Neutrophil (primary cell): ENCODE data around the gene TNNI3K.

Experiments
- H3K27ac ChIP-seq: fragments of 200-600 bp; sonication (generic); 2 replicates; pipeline ENCODE4 v1.5.1; 2016; ENCODE audit warnings: mild to moderate bottlenecking, moderate library complexity
- H3K27me3 ChIP-seq: fragments of 200-600 bp; sonication (generic); 2 replicates; pipeline ENCODE4 v1.6.0; 2016; ENCODE audit warnings: mild to moderate bottlenecking
- H3K36me3 ChIP-seq: fragments of 200-600 bp; sonication (generic); 2 replicates; pipeline ENCODE4 v1.5.1; 2017
- H3K4me1 ChIP-seq, 2 experiments: fragments of 200-600 bp in 1 of 2; sonication (generic) in 1 of 2; 1 replicate in 1 of 2; 2 replicates in 1 of 2; pipeline versions ENCODE4 v1.5.1 to v1.6.1; 2013 to 2016; ENCODE audit warnings: low read depth in 1 of 2, low read length in 1 of 2, mild to moderate bottlenecking in 1 of 2, moderate library complexity in 1 of 2; ENCODE audit not compliant: control insufficient read depth in 1 of 2, insufficient read depth in 1 of 2
- H3K4me3 ChIP-seq, 2 experiments: fragments of 200-600 bp in 1 of 2; sonication (generic) in 1 of 2; 1 replicate in 1 of 2; 2 replicates in 1 of 2; pipeline ENCODE4 v1.5.1; 2013 to 2016; ENCODE audit warnings: low read depth in 1 of 2, low read length in 1 of 2, mild to moderate bottlenecking in 1 of 2, moderate library complexity in 1 of 2
- H3K9me3 ChIP-seq: fragments of 200-600 bp; sonication (generic); 2 replicates; pipeline ENCODE4 v1.5.1; 2016
- TF ChIP-seq, protein P1 (sequence below): fragments of 200-600 bp; sonication (generic); IDR thresholded peaks from 2 replicates; pipeline ENCODE4 v1.5.1; 2016; ENCODE audit warnings: antibody characterized with exemption

TNNI3K gene

DNA sequence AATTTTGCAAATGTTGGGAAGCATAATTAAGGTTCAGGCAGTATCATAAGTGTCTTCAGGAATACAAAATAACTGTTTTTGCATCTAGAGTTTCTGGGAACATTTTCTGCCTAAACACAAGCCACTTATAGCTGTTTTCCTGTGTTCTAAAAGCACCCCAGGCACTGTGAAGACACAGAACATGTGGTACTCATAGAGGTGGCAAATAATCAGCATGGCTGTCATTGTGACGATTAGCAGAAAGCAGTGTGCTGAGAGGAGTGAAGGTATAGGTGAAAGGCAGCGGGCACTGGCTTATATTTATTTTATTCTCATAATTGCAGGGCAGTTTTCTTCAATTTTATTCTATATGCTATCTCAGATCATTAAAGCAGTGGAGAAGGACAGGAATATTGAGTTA is 157.7 kb downstream of the TNNI3K start:
- no peaks in the 10 kb centered on the region for H3K27me3 ChIP-seq
- no peaks in the 10 kb centered on the region for H3K36me3 ChIP-seq
- no peaks in the 10 kb centered on the region for H3K9me3 ChIP-seq
- no peaks in the 10 kb centered on the region for H3K4me1 ChIP-seq
- H3K27ac ChIP-seq, result no peak overlapping the region
- TF ChIP-seq, protein P1, sequence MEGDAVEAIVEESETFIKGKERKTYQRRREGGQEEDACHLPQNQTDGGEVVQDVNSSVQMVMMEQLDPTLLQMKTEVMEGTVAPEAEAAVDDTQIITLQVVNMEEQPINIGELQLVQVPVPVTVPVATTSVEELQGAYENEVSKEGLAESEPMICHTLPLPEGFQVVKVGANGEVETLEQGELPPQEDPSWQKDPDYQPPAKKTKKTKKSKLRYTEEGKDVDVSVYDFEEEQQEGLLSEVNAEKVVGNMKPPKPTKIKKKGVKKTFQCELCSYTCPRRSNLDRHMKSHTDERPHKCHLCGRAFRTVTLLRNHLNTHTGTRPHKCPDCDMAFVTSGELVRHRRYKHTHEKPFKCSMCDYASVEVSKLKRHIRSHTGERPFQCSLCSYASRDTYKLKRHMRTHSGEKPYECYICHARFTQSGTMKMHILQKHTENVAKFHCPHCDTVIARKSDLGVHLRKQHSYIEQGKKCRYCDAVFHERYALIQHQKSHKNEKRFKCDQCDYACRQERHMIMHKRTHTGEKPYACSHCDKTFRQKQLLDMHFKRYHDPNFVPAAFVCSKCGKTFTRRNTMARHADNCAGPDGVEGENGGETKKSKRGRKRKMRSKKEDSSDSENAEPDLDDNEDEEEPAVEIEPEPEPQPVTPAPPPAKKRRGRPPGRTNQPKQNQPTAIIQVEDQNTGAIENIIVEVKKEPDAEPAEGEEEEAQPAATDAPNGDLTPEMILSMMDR, result no peak
- no peak overlapping the region for H3K4me3 ChIP-seq

DNA sequence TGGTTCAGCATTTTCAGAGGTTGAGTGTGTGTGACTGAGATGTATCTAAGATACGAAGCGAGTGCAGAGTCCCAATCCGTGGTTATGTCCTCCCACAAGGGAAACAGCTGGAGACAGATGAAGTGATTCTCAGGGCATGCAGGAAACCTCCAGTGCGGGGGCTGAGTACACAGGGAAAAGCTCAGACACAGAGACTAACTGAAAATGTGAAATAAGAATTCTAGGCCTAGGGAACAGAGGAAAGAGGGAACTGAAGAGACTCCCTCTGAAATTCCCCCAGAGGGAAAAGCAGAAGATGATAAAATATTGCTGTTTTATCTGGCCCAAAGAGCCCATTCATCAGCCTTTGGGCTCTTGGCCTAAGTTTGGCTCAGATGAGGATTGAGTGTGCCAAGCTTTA is 160.4 kb downstream of the TNNI3K start:
- Histone ChIP-seq H3K36me3 (no peaks in the 10 kb centered on the region), H3K9me3 (no peaks in the 10 kb centered on the region), H3K27ac (no peak overlapping the region), H3K4me3 (no peak overlapping the region), H3K27me3 (no peaks in the 10 kb centered on the region), H3K4me1 (no peaks in the 10 kb centered on the region)
- TF ChIP-seq, protein P1, result no peak

DNA sequence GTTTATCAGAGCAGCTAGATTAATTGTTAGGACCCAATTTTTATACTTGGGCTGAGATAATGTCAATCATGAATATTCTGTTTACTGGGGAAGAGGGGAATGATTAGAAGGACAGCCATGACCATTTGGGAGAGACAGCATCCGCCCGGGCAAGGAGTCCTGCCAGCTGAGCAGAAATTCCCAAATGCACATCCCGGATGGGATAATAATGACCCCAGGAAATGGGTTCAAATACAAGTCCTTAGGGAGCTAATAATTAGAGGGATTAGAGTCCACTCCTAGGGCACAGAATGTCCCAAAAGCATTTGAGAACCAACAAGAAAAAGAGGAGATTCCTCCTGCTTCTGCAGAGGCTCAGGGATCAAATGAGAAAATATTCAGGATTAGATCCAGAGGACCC is 161.3 kb downstream of the TNNI3K start:
- Histone ChIP-seq H3K27ac (no peak overlapping the region), H3K9me3 (no peaks in the 10 kb centered on the region), H3K36me3 (no peaks in the 10 kb centered on the region), H3K27me3 (no peaks in the 10 kb centered on the region), H3K4me3 (no peak overlapping the region), H3K4me1 (no peaks in the 10 kb centered on the region)
- TF ChIP-seq, protein P1, result no peak

DNA sequence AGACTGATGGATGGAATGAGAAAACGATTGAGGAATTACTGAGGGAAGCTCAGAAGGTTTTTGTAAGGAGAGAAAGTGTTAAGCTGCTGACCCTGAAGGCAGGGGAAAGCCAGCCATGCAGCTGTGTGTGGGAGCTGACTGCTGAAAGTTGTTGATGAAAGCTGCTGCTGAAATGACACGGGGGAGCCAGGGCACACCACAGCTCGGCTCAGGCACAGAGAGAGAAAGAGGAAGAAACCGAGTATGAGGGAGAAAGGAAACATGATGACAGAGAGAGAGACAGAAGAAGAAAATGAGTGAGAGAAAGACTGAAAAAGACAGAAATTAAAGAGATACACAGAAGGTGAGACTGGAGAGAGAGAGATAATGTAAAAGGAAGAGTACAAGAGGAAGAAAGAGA is 161.7 kb downstream of the TNNI3K start:
- Histone ChIP-seq H3K4me1 (no peaks in the 10 kb centered on the region), H3K9me3 (no peaks in the 10 kb centered on the region), H3K27ac (no peak overlapping the region)

DNA sequence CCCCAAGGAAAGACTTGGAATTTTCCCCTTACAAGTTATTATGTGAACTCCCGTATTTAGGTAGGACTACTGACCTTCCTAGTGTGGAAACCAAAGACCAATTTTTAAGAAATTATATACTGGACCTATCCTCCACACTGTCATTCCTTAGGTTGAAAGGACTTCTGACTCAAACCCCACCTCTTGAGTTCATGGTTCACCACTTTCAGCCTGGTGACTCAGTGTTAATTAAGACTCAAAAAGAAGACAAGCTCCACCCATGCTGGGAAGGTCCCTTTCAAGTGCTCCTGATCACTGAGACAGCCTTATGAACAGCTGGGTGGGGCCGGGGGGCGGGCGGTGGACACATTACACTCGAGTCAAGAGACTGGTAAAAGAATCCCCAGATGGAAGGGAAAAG is 164.1 kb downstream of the TNNI3K start:
- H3K27ac ChIP-seq, result no peak overlapping the region
- no peaks in the 10 kb centered on the region for H3K27me3 ChIP-seq
- H3K4me3 ChIP-seq, result no peak overlapping the region
- H3K4me1 ChIP-seq, result no peaks in the 10 kb centered on the region
- no peaks in the 10 kb centered on the region for H3K9me3 ChIP-seq
- TF ChIP-seq, protein P1, result no peak
- no peaks in the 10 kb centered on the region for H3K36me3 ChIP-seq

More for the DNA sequence above, 161.7 kb downstream of the TNNI3K start:
- Histone ChIP-seq H3K4me3 (no peak overlapping the region), H3K27me3 (no peaks in the 10 kb centered on the region), H3K36me3 (no peaks in the 10 kb centered on the region)
- TF ChIP-seq, protein P1, result no peak

DNA sequence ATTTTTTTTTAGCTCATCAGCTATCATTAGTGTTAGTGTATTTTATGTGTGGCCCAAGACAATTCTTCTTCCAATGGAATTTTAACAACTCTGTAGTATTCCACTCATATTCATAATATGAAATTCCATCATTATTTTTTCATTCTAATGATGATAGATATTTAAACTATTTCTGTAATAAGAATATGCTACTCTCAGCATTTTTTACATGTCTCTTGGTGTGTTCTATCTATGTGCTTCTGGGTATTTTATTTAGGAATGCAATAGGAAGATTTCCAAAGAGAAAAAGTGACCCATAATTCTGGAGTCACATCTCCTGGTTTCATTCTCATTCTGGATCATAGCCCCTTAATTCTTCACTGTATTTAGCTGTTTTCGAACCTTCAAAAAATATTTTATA is 167.7 kb downstream of the TNNI3K start:
- Histone ChIP-seq H3K27me3 (no peaks in the 10 kb centered on the region), H3K36me3 (no peaks in the 10 kb centered on the region), H3K4me3 (no peak overlapping the region), H3K9me3 (no peaks in the 10 kb centered on the region), H3K4me1 (no peaks in the 10 kb centered on the region), H3K27ac (no peak overlapping the region)
- TF ChIP-seq, protein P1, result no peak
